Common myeloid progenitor, CD34-positive (primary cell): ENCODE data around the gene AKAP17A.

Experiments
- CTCF ChIA-PET: fragments of 350-600 bp; sonication (Branson Sonifier 250); formaldehyde crosslinking; loops from one replicate; lab custom pipeline; 2021; ENCODE audit warnings: antibody characterized with exemption; lab: Charles Lee
- POLR2A ChIA-PET: fragments of 350-600 bp; sonication (Branson Sonifier 250); formaldehyde crosslinking; loops from one replicate; lab custom pipeline; 2021; ENCODE audit warnings: antibody characterized with exemption; lab: Charles Lee
- DNase-seq, 3 donors: peaks; one replicate each; pipeline versions ENCODE4 v3.0.0 to v3.0.0-alpha.2; 2013
- H3K27ac ChIP-seq, 2 experiments: 1 replicate in 1 of 2; 2 replicates in 1 of 2; pipeline ENCODE4 v1.7.0; 2013; ENCODE audit warnings: inconsistent platforms in 2 of 2, low read length in 2 of 2, mild to moderate bottlenecking in 2 of 2, low read depth in 1 of 2, moderate library complexity in 1 of 2; ENCODE audit not compliant: severe bottlenecking in 2 of 2, insufficient read depth in 1 of 2, poor library complexity in 1 of 2
- H3K27me3 ChIP-seq, 5 experiments: replicated peaks in 2 of 5; 1 replicate in 3 of 5; 2 replicates in 2 of 5; pipeline versions ENCODE4 v1.6.1 to v1.7.0; 2013; ENCODE audit warnings: low read length in 4 of 5, mild to moderate bottlenecking in 2 of 5, moderate library complexity in 2 of 5, inconsistent platforms in 1 of 5; ENCODE audit not compliant: insufficient read depth in 5 of 5, control insufficient read depth in 4 of 5
- H3K36me3 ChIP-seq, 4 experiments: 1 replicate in 2 of 4; 2 replicates in 2 of 4; pipeline versions ENCODE4 v1.6.1 to v1.7.0; 2013; ENCODE audit warnings: low read length in 3 of 4, control low read depth in 1 of 4, mild to moderate bottlenecking in 1 of 4; ENCODE audit not compliant: control insufficient read depth in 4 of 4, insufficient read depth in 4 of 4
- H3K4me1 ChIP-seq, 4 experiments: 1 replicate in 3 of 4; 2 replicates in 1 of 4; pipeline versions ENCODE4 v1.6.1 to v1.7.1; 2013; ENCODE audit warnings: low read length in 3 of 4, mild to moderate bottlenecking in 3 of 4, control low read depth in 1 of 4, inconsistent platforms in 1 of 4, moderate library complexity in 1 of 4; ENCODE audit not compliant: control insufficient read depth in 4 of 4, insufficient read depth in 4 of 4; ENCODE audit errors: control extremely low read depth in 1 of 4
- H3K4me3 ChIP-seq, 7 experiments: 1 replicate in 4 of 7; 2 replicates in 3 of 7; pipeline versions ENCODE4 v1.5.1 to v1.7.0; 2013; ENCODE audit warnings: mild to moderate bottlenecking in 7 of 7, low read length in 6 of 7, moderate library complexity in 6 of 7, inconsistent platforms in 2 of 7, low read depth in 2 of 7, control low read depth in 1 of 7; ENCODE audit not compliant: insufficient read depth in 4 of 7, control insufficient read depth in 1 of 7; ENCODE audit errors: extremely low read depth in 1 of 7
- H3K9me3 ChIP-seq, 5 experiments: 1 replicate in 4 of 5; 2 replicates in 1 of 5; pipeline versions ENCODE4 v1.6.1 to v1.7.1; 2013; ENCODE audit warnings: low read length in 4 of 5, mild to moderate bottlenecking in 2 of 5, inconsistent platforms in 1 of 5, low read depth in 1 of 5, moderate library complexity in 1 of 5; ENCODE audit not compliant: control insufficient read depth in 4 of 5, insufficient read depth in 2 of 5; ENCODE audit errors: control extremely low read depth in 1 of 5
- WGBS: methylation state at CpG from one replicate; pipeline ENCODE4 v1.1.5; 2013; ENCODE audit not compliant: insufficient coverage; 5-methylcytosine and 5-hydroxymethylcytosine counted together

AKAP17A gene

DNA sequence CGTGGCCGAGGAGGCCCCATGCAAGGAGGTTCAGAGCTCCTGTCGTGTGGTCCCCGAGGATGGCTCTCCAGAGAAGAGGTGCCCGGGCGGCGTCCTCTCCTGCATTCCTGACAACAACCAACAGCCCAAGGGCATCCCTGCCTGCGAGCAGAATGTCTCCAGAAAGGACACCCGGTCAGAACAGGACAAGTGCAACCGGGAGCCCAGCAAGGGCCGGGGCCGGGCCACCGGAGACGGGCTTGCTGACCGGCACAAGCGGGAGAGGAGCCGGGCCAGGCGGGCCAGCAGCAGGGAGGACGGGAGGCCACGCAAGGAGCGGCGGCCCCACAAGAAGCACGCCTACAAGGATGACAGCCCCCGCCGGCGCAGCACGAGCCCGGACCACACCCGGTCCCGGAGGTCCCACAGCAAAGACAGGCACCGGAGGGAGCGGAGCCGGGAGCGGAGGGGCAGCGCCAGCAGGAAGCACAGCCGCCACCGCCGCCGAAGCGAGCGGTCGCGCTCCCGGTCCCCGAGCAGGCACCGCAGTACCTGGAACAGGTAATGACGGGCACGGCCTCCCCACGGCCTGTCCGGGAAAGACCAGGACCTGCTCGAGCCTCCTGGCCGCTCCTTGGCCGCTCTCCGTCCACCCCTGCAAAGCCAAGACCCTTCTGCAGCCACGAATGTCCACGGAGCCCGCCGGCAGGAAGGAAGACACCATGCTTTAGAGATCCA lies 9.8 kb downstream of the AKAP17A start:
- peaks cover 16 to 73% (median 58%) of the 10 kb centered on the region in 4 experiments for H3K36me3 ChIP-seq
- no peak overlapping the region for H3K27ac ChIP-seq
- WGBS: 99% methylated on average over 57 of the region's 58 CpGs
- H3K27me3 ChIP-seq: no peaks in the 10 kb centered on the region
- H3K4me1 ChIP-seq: peaks cover 0 to 9% (median 1%) of the 10 kb centered on the region in 4 experiments
- H3K9me3 ChIP-seq: peaks cover 0 to 20% (median 4%) of the 10 kb centered on the region in 5 experiments
- H3K4me3 ChIP-seq: no peak overlapping the region
- ChIA-PET POLR2A (no interaction called here), CTCF (no interaction called here)
- no peak for DNase-seq

DNA sequence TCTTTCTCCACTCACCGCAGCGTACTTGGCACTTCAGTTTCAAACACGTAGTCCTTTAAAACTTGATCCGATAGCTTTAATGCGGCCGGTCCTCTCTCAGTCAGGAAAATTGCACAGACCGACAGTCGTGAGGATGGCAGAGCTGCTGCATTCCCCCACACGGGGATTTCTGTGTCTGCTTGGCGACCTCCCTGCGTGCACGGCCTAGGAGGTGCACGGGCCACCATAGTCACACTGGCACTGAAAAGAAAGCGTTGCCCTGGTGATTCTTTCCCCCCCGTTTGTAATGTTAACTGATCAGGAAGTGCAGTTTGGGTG lies 10.3 kb downstream of the AKAP17A start:
- 95% methylated on average over 15 of the region's 15 CpGs for WGBS
- DNase-seq: no peak
- Histone ChIP-seq H3K36me3 (peaks cover 16 to 71% (median 56%) of the 10 kb centered on the region in 4 experiments), H3K4me3 (no peak overlapping the region), H3K27me3 (no peaks in the 10 kb centered on the region), H3K4me1 (peaks cover 0 to 9% (median 1%) of the 10 kb centered on the region in 4 experiments), H3K27ac (no peak overlapping the region), H3K9me3 (peaks cover 0 to 20% (median 4%) of the 10 kb centered on the region in 5 experiments)
- POLR2A ChIA-PET: no interaction called here
- CTCF ChIA-PET: no interaction called here

DNA sequence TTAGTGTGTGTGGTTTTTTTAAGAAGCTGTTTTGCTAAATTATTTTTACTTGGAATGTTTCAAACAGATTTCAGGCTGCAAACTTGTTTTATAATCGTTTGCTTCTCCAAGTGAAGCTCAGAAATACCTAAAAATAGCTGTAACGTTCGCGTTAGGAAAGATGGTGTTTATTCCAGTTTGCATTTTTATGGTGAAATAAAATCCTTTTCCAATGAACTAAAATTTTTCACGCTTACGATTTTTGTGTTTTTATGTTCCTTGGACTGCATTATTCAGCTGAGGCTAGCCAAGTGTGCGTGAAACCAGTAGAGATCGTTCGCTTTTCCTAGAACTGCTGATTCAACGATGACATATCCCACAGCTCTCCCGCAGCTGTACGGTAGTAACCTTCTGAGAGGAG lies 10.9 kb downstream of the AKAP17A start:
- Histone ChIP-seq H3K27ac (no peak overlapping the region), H3K4me1 (peaks cover 0 to 9% (median 1%) of the 10 kb centered on the region in 4 experiments), H3K4me3 (no peak overlapping the region), H3K27me3 (no peaks in the 10 kb centered on the region), H3K9me3 (peaks cover 0 to 20% (median 4%) of the 10 kb centered on the region in 5 experiments), H3K36me3 (peaks cover 16 to 66% (median 51%) of the 10 kb centered on the region in 4 experiments)
- 95% methylated on average over 12 of the region's 12 CpGs for whole genome bisulfite sequencing
- ChIA-PET CTCF (no interaction called here), POLR2A (no interaction called here)
- DNase-seq: no peak

DNA sequence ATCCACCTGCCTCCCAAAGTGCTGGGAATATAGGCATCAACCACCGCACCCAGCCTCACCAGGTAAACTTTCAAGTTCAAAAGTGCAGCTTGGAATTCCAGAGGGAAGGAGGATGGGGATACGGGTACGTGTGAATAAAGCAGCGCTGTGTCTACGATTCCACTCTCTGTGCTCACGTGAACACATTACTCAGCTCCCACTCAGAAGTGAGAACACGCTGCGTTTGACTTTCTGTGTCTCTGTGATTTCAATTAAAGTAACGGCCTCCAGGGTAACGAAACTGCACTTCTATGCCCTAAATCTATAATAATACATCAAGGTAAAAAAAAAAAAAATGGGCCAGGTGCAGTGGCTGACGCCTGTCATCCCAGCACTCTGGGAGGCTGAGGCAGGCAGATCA lies 15.1 kb downstream of the AKAP17A start:
- H3K27ac ChIP-seq: no peak overlapping the region
- H3K9me3 ChIP-seq: peaks cover 0 to 11% (median 1%) of the 10 kb centered on the region in 5 experiments
- H3K4me1 ChIP-seq: peaks cover 0 to 14% (median 11%) of the 10 kb centered on the region in 4 experiments
- H3K27me3 ChIP-seq: no peaks in the 10 kb centered on the region
- H3K36me3 ChIP-seq: peaks cover 8 to 24% (median 20%) of the 10 kb centered on the region in 4 experiments
- ChIA-PET CTCF (no interaction called here), POLR2A (no interaction called here)
- no peak for DNase-seq
- WGBS: 100% methylated on average over 6 of the region's 11 CpGs
- no peak overlapping the region for H3K4me3 ChIP-seq

DNA sequence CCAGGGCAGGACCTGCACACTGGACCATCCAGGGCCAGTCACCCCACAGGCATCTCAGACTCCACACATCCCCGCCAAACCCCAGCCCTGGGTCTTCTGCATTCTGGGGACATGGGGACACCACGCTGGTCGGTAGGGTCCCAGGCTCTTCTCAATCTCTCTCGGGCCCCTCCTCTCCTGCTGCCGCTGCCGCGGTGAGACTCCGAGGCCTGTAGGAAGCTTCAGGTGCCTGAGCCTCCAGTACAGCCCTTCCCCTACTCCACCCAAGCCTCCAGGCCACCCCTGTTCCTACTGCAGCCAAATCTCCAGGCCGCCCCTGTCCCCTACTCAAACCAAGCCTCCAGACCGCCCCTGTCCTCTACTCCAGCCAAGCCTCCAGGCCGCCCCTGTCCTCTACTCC lies 17.9 kb downstream of the AKAP17A start:
- Histone ChIP-seq H3K9me3 (no peaks in the 10 kb centered on the region), H3K36me3 (peaks cover 0 to 3% (median 1%) of the 10 kb centered on the region in 4 experiments), H3K4me1 (peaks cover 0 to 14% (median 11%) of the 10 kb centered on the region in 4 experiments), H3K27ac (no peak overlapping the region), H3K27me3 (no peaks in the 10 kb centered on the region), H3K4me3 (no peak overlapping the region)
- POLR2A ChIA-PET: no interaction called here
- no peak for DNase-seq
- CTCF ChIA-PET: no interaction called here
- 95% methylated on average over 9 of the region's 11 CpGs for WGBS

DNA sequence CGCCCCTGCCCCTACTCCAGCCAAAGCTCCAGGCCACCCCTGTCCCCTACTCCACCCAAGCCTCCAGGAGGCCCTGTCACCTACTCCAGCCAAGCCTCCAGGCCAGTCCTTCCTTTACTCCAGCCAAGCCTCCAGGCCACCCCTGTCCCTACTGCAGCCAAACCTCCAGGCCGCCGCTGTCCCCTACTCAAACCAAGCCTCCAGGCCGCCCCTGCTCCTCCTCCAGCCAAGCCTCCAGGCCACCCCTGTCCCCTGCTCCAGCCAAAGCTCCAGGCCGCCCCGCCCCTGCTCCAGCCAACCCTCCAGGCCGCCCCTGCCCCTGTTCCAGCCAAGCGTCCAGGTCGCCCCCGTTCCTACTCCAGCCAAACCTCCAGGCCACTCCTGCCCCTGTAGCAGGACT lies 18.4 kb downstream of the AKAP17A start:
- WGBS: 95% methylated on average over 4 of the region's 10 CpGs
- Histone ChIP-seq H3K27me3 (no peaks in the 10 kb centered on the region), H3K9me3 (no peaks in the 10 kb centered on the region), H3K4me1 (peaks cover 0 to 14% (median 11%) of the 10 kb centered on the region in 4 experiments), H3K27ac (no peak overlapping the region), H3K4me3 (no peak overlapping the region), H3K36me3 (peaks cover 0 to 3% (median 1%) of the 10 kb centered on the region in 4 experiments)
- CTCF ChIA-PET: no interaction called here
- no peak for DNase-seq
- POLR2A ChIA-PET: no interaction called here

DNA sequence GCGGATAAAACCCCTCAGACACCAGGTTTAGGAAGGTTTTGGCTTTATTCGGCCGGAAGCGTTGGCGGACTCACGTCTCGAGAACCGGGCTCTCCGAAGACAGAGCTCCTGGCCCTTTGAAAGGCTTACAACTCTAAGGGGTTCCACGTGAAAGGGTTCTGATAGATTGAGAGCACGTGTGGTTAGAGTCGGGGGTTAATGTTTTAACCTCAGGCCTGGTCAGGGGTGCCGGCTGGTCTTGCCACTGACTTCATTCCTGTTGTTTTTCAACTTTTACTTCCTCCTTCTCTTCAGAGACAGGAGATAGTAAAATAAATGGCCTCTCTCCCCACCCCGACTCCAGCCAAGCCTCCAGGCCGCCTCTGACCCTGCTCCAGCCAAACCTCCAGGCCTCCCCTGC lies 18.8 kb downstream of the AKAP17A start:
- CTCF ChIA-PET: no interaction called here

More for the DNA sequence above, 18.8 kb downstream of the AKAP17A start:
- Histone ChIP-seq H3K4me3 (no peak overlapping the region), H3K27ac (no peak overlapping the region), H3K27me3 (no peaks in the 10 kb centered on the region), H3K4me1 (peaks cover 0 to 14% (median 11%) of the 10 kb centered on the region in 4 experiments), H3K36me3 (peaks cover 0 to 3% (median 0%) of the 10 kb centered on the region in 4 experiments), H3K9me3 (no peaks in the 10 kb centered on the region)
- 71% methylated on average over 10 of the region's 15 CpGs for WGBS
- POLR2A ChIA-PET: no interaction called here
- DNase-seq: no peak
